PFSK-1 (cell line): Measurements from ENCODE around the gene SYTL4.

Experiments
- FOXP2 ChIP-seq: optimal IDR thresholded peaks from 2 replicates; pipeline ENCODE3; 2011; ENCODE audit warnings: borderline replicate concordance, control low read depth, inconsistent platforms; ENCODE audit not compliant: insufficient read depth; ENCODE audit errors: extremely low read length, extremely low read depth
- POLR2AphosphoS5 ChIP-seq: IDR thresholded peaks from 2 replicates; pipeline ENCODE4 v1.6.1; 2012; ENCODE audit warnings: low read depth, mild to moderate bottlenecking, control low read depth, low read length, moderate library complexity
- SIN3A ChIP-seq: IDR thresholded peaks from 2 replicates; pipeline ENCODE4 v1.6.1; 2012; ENCODE audit warnings: mild to moderate bottlenecking, low read length, moderate library complexity, borderline replicate concordance; ENCODE audit not compliant: insufficient read depth
- TAF1 ChIP-seq: IDR thresholded peaks from 2 replicates; pipeline ENCODE4 v1.6.1; 2012; ENCODE audit warnings: low read length, control low read depth, borderline replicate concordance; ENCODE audit not compliant: insufficient read depth
- TF ChIP-seq, protein P1 (sequence below), 2 experiments: IDR thresholded peaks; 2 replicates each; pipeline versions ENCODE4 v1.6.1 to v1.8.0; 2011 to 2012; ENCODE audit warnings: low read depth in 2 of 2, low read length in 2 of 2, control low read depth in 1 of 2, inconsistent platforms in 1 of 2, mild to moderate bottlenecking in 1 of 2, moderate library complexity in 1 of 2; ENCODE audit not compliant: insufficient read depth in 1 of 2

Gene SYTL4

GRCh38 chrX:100687546-100687945 lies 44.4 kb downstream of the SYTL4 start:
- TF ChIP-seq TAF1 (no peak), POLR2AphosphoS5 (no peak), SIN3A (no peak), FOXP2 (no peak)
- TF ChIP-seq, protein P1, sequence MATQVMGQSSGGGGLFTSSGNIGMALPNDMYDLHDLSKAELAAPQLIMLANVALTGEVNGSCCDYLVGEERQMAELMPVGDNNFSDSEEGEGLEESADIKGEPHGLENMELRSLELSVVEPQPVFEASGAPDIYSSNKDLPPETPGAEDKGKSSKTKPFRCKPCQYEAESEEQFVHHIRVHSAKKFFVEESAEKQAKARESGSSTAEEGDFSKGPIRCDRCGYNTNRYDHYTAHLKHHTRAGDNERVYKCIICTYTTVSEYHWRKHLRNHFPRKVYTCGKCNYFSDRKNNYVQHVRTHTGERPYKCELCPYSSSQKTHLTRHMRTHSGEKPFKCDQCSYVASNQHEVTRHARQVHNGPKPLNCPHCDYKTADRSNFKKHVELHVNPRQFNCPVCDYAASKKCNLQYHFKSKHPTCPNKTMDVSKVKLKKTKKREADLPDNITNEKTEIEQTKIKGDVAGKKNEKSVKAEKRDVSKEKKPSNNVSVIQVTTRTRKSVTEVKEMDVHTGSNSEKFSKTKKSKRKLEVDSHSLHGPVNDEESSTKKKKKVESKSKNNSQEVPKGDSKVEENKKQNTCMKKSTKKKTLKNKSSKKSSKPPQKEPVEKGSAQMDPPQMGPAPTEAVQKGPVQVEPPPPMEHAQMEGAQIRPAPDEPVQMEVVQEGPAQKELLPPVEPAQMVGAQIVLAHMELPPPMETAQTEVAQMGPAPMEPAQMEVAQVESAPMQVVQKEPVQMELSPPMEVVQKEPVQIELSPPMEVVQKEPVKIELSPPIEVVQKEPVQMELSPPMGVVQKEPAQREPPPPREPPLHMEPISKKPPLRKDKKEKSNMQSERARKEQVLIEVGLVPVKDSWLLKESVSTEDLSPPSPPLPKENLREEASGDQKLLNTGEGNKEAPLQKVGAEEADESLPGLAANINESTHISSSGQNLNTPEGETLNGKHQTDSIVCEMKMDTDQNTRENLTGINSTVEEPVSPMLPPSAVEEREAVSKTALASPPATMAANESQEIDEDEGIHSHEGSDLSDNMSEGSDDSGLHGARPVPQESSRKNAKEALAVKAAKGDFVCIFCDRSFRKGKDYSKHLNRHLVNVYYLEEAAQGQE (IDR thresholded peaks at IDR 0.05; ENCODE audit: insufficient read depth in 1 of 2, low read depth in 2 of 2, low read length in 2 of 2) = no peak

- TF ChIP-seq FOXP2 (no peak), TAF1 (no peak), POLR2AphosphoS5 (no peak), SIN3A (no peak)
- TF ChIP-seq, protein P1 (IDR thresholded peaks at IDR 0.05; ENCODE audit: insufficient read depth in 1 of 2, low read depth in 2 of 2, low read length in 2 of 2) = no peak
Measured at GRCh38 chrX:100687128-100687527, 44.8 kb downstream of the SYTL4 start.

DNA sequence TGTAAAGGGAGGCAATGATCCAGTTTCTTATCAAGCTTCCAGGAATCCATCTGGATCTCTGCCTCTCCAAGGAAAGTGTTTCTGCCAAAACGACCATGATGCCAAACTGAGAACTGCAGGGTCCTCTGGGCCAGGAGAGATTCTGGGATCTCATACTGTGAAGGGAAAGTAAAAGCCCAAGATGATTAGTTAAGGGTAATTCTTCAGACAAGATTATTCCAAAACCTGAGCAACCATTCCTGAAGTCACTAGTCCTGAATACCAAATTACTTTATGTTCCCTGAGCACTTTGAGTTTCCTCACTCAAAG lies 46.0 kb downstream of the SYTL4 start:
- TF ChIP-seq, protein P1 (IDR thresholded peaks at IDR 0.05; ENCODE audit: insufficient read depth in 1 of 2, low read depth in 2 of 2, low read length in 2 of 2) = no peak
- TF ChIP-seq TAF1 (no peak), SIN3A (no peak), POLR2AphosphoS5 (no peak), FOXP2 (no peak)

DNA sequence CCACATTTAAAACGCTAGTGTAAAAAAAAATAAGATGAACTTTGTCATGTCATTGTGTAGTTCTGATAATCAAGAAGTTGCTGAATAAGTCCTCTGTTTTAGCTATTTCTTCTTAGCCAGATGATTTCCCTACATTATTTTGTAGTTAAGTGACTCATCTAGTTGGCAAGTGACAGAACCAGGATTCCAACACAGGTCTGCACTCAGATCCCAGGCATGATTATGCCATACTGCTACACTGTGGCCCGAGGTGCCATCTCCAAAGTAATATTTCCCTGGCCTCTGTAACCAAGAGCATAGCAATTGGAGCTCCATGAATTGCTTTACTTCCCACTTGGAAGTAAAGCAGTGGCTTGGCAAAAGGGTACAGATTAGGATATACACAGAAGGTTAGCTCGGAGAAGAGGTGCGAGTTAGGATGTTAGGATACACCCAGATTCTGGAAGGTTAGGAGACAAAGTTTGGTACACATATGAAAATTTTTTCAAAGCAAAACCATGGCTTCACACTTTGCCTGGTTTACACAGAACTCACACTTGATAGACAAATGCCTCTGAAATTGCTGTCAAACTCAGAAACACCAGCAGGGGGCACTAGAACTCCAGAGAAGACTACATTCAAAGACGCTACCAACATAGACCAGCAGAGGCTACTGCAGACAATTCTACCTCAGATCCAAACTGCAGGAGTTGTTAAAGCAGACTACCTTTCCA lies 46.5 kb downstream of the SYTL4 start:
- TF ChIP-seq TAF1 (no peak), FOXP2 (no peak), POLR2AphosphoS5 (no peak)
- TF ChIP-seq, protein P1 (IDR thresholded peaks at IDR 0.05; ENCODE audit: insufficient read depth in 1 of 2, low read depth in 2 of 2, low read length in 2 of 2) = no peak

GRCh38 chrX:100682939-100683338 lies 49.0 kb downstream of the SYTL4 start:
- TF ChIP-seq SIN3A = no peak
- TF ChIP-seq, protein P1 (IDR thresholded peaks at IDR 0.05; ENCODE audit: insufficient read depth in 1 of 2, low read depth in 2 of 2, low read length in 2 of 2) = no peak
- no peak for TF ChIP-seq FOXP2
- no peak for TF ChIP-seq TAF1
- no peak for TF ChIP-seq POLR2AphosphoS5
